Measurements from ENCODE around the gene PEX10.

DNA sequence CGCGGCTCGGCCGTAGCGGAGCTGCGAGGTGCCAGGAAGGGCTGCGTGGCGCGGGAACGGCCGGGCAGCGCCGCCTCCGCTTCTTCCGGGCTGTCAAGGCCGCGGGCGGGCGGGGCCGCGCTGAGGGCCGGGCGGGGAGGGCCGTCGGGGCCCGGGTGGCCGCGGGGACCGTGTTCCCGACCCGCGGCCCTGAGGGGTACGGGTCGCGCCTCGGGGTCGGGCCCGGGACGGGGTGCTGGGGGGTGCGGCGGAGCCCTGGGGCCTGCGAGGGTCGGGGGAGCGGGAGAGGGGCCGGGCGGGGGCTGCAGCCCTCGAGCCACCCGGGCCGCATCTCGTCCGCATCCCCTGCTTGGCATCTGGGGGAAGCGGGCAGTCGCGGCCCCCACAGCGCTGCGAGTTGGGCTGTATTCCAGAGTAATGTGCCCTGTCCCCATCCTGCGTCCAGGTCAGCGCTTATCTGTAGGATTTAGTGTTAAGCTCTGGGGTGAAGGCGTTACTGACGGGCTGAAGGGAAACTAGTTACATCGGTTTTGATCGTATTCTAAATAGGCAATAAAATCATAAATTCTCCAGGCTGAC lies 20.3 kb downstream of the PEX10 start:
- TF ChIP-seq, protein P1, sequence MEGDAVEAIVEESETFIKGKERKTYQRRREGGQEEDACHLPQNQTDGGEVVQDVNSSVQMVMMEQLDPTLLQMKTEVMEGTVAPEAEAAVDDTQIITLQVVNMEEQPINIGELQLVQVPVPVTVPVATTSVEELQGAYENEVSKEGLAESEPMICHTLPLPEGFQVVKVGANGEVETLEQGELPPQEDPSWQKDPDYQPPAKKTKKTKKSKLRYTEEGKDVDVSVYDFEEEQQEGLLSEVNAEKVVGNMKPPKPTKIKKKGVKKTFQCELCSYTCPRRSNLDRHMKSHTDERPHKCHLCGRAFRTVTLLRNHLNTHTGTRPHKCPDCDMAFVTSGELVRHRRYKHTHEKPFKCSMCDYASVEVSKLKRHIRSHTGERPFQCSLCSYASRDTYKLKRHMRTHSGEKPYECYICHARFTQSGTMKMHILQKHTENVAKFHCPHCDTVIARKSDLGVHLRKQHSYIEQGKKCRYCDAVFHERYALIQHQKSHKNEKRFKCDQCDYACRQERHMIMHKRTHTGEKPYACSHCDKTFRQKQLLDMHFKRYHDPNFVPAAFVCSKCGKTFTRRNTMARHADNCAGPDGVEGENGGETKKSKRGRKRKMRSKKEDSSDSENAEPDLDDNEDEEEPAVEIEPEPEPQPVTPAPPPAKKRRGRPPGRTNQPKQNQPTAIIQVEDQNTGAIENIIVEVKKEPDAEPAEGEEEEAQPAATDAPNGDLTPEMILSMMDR (IDR thresholded peaks at IDR 0.05), result no peak
- no peak for TF ChIP-seq POLR2A (IDR thresholded peaks at IDR 0.05)
